SK-N-SH (cell line): ENCODE data around the gene LCN2. TPM values are rescaled to one million over a fixed set of nuclear protein-coding genes. Genes with fewer than 3 reads are reported as not detected.

Source experiments
- CTCF ChIA-PET: fragments of 300-600, 350-600 bp; formaldehyde crosslinking; extraction: SDS; loops from one replicate; lab custom pipeline; 2021; lab: Yijun Ruan, JAX
- POLR2A ChIA-PET: fragments of 350-600 bp; sonication (Branson Sonifier 250); formaldehyde crosslinking; extraction: SDS; loops from one replicate; lab custom pipeline; 2020; ENCODE audit warnings: antibody characterized with exemption, inconsistent platforms; lab: Yijun Ruan, JAX
- DNase-seq: peaks from one replicate; pipeline ENCODE4 v3.0.0; 2012
- H2AFZ ChIP-seq: fragments of 200-600 bp; sonication (generic); 2 replicates; pipeline ENCODE4 v1.8.1; 2016; ENCODE audit warnings: antibody characterized with exemption, mild to moderate bottlenecking, low read depth
- H3F3A ChIP-seq: fragments of 200-600 bp; sonication (generic); replicated peaks from 2 replicates; pipeline ENCODE3; 2016; ENCODE audit warnings: antibody characterized with exemption, mild to moderate bottlenecking; ENCODE audit not compliant: insufficient read depth
- H3K27ac ChIP-seq, 2 experiments: fragments of 200-500 bp in 1 of 2; fragments of 200-600 bp in 1 of 2; sonication (Bioruptor generic) in 1 of 2; sonication (generic), shearing (Covaris generic) in 1 of 2; 2 replicates each; pipeline versions ENCODE4 v1.5.1 to v1.6.1; 2014 to 2016; ENCODE audit warnings: low read depth in 2 of 2, inconsistent platforms in 1 of 2, low read length in 1 of 2, mild to moderate bottlenecking in 1 of 2, mixed read lengths in 1 of 2
- H3K27me3 ChIP-seq: fragments of 200-600 bp; sonication (generic), shearing (Covaris generic); 2 replicates; pipeline ENCODE4 v1.6.1; 2016; ENCODE audit warnings: mixed run types; ENCODE audit not compliant: insufficient read depth
- H3K36me3 ChIP-seq, 2 experiments: fragments of 200-500 bp in 1 of 2; fragments of 200-600 bp in 1 of 2; sonication (Bioruptor generic) in 1 of 2; sonication (generic) in 1 of 2; replicated peaks in 1 of 2; 2 replicates each; pipeline versions ENCODE3 to v1.5.1; 2014 to 2016; ENCODE audit warnings: low read length in 1 of 2, mild to moderate bottlenecking in 1 of 2; ENCODE audit not compliant: insufficient read depth in 2 of 2, control insufficient read depth in 1 of 2
- H3K4me1 ChIP-seq, 2 experiments: fragments of 200-500 bp in 1 of 2; fragments of 200-600 bp in 1 of 2; sonication (Bioruptor generic) in 1 of 2; sonication (generic), shearing (Covaris generic) in 1 of 2; 2 replicates each; pipeline versions ENCODE4 v1.5.1 to v1.6.1; 2014 to 2016; ENCODE audit warnings: low read depth in 1 of 2, low read length in 1 of 2, mixed run types in 1 of 2; ENCODE audit not compliant: insufficient read depth in 2 of 2, control insufficient read depth in 1 of 2
- H3K4me2 ChIP-seq: fragments of 200-600 bp; sonication (generic), shearing (Covaris generic); 2 replicates; pipeline ENCODE4 v1.6.1; 2017; ENCODE audit warnings: mixed run types
- H3K4me3 ChIP-seq, 2 experiments: fragments of 200-500 bp in 1 of 2; fragments of 200-600 bp in 1 of 2; sonication (Bioruptor generic) in 1 of 2; sonication (generic), shearing (Covaris generic) in 1 of 2; 2 replicates each; pipeline versions ENCODE4 v1.5.1 to v1.8.1; 2014 to 2016; ENCODE audit warnings: low read depth in 2 of 2, inconsistent platforms in 1 of 2, low read length in 1 of 2, mild to moderate bottlenecking in 1 of 2, mixed read lengths in 1 of 2, moderate library complexity in 1 of 2
- H3K79me2 ChIP-seq: fragments of 200-600 bp; sonication (generic); 2 replicates; pipeline ENCODE4 v1.8.1; 2017; ENCODE audit warnings: mild to moderate bottlenecking; ENCODE audit not compliant: insufficient read depth
- H3K9ac ChIP-seq: fragments of 200-600 bp; sonication (generic); 2 replicates; pipeline ENCODE4 v1.6.1; 2017; ENCODE audit warnings: mixed run types
- H3K9me2 ChIP-seq: fragments of 200-600 bp; sonication (generic); 2 replicates; pipeline ENCODE4 v1.6.1; 2017; ENCODE audit warnings: mixed run types
- H3K9me3 ChIP-seq: fragments of 200-600 bp; sonication (generic); 2 replicates; pipeline ENCODE4 v1.6.1; 2017; ENCODE audit warnings: mixed run types, mild to moderate bottlenecking, moderate library complexity
- H4K20me1 ChIP-seq: fragments of 200-600 bp; sonication (generic); 2 replicates; pipeline ENCODE4 v1.6.1; 2017; ENCODE audit warnings: mild to moderate bottlenecking, mixed run types; ENCODE audit not compliant: insufficient read depth
- CHD2 ChIP-seq: fragments of 150-350 bp; IDR thresholded peaks from 2 replicates; pipeline ENCODE4 v1.6.1; 2018; ENCODE audit warnings: low read length; ENCODE audit not compliant: partially characterized antibody
- CTCF ChIP-seq: fragments of 200-600 bp; sonication (generic); IDR thresholded peaks from 2 replicates; pipeline ENCODE4 v1.6.1; 2017; ENCODE audit warnings: antibody characterized with exemption, mild to moderate bottlenecking, moderate library complexity
- ELF1 ChIP-seq: IDR thresholded peaks from 2 replicates; pipeline ENCODE4 v1.4.0; 2012
- EP300 ChIP-seq, 2 experiments: IDR thresholded peaks; 2 replicates each; pipeline versions ENCODE4 v1.4.0 to v1.6.1; 2012; ENCODE audit warnings: borderline replicate concordance in 1 of 2, low read depth in 1 of 2, low read length in 1 of 2
- EZH2phosphoT487 ChIP-seq: fragments of 200-600 bp; sonication (generic); IDR thresholded peaks from 2 replicates; pipeline ENCODE4 v1.6.1; 2017; ENCODE audit warnings: low read depth, mixed run types, mild to moderate bottlenecking, antibody characterized with exemption, moderate library complexity, borderline replicate concordance
- FOXJ3 ChIP-seq: sonication (generic); formaldehyde crosslinking; IDR thresholded peaks from 2 replicates; pipeline ENCODE4 v1.5.1; 2020; ENCODE audit warnings: mild to moderate bottlenecking, missing genetic modification reagents
- GABPA ChIP-seq: IDR thresholded peaks from 2 replicates; pipeline ENCODE4 v1.4.0; 2012; ENCODE audit warnings: low read depth, mild to moderate bottlenecking
- IRF3 ChIP-seq: fragments of 150-350 bp; IDR thresholded peaks from 2 replicates; pipeline ENCODE4 v1.6.1; 2016; ENCODE audit warnings: mild to moderate bottlenecking, low read depth, low read length
- MAX ChIP-seq: IDR thresholded peaks from 2 replicates; pipeline ENCODE4 v1.4.0; 2012; ENCODE audit warnings: low read depth
- MXI1 ChIP-seq: IDR thresholded peaks from 2 replicates; pipeline ENCODE4 v1.6.1; 2012; ENCODE audit warnings: mild to moderate bottlenecking, low read depth, low read length, improper control_type of control experiment
- POLR2AphosphoS5 ChIP-seq: IDR thresholded peaks from 2 replicates; pipeline ENCODE4 v1.6.1; 2012; ENCODE audit warnings: low read depth, low read length
- RAD21 ChIP-seq: IDR thresholded peaks from 2 replicates; pipeline ENCODE4 v1.6.1; 2012; ENCODE audit warnings: mild to moderate bottlenecking, low read length
- RCOR1 ChIP-seq: fragments of 150-350 bp; IDR thresholded peaks from 2 replicates; pipeline ENCODE4 v1.6.1; 2017; ENCODE audit warnings: antibody characterized with exemption, low read length
- REST ChIP-seq: IDR thresholded peaks from 2 replicates; pipeline ENCODE4 v1.6.1; 2012; ENCODE audit warnings: mild to moderate bottlenecking, low read depth, low read length, moderate library complexity
- SIN3A ChIP-seq: IDR thresholded peaks from 2 replicates; pipeline ENCODE4 v1.6.1; 2012; ENCODE audit warnings: low read depth, mild to moderate bottlenecking, low read length, moderate library complexity, borderline replicate concordance
- SMC3 ChIP-seq: IDR thresholded peaks from 2 replicates; pipeline ENCODE4 v1.6.1; 2012; ENCODE audit warnings: low read depth, low read length, improper control_type of control experiment
- TAF1 ChIP-seq: IDR thresholded peaks from 2 replicates; pipeline ENCODE4 v1.6.1; 2012; ENCODE audit warnings: low read depth, mild to moderate bottlenecking, low read length, moderate library complexity, borderline replicate concordance
- USF1 ChIP-seq: IDR thresholded peaks from 2 replicates; pipeline ENCODE4 v1.4.0; 2012; ENCODE audit warnings: low read depth, borderline replicate concordance
- YY1 ChIP-seq: IDR thresholded peaks from 2 replicates; pipeline ENCODE4 v1.4.0; 2012; ENCODE audit warnings: low read depth, mild to moderate bottlenecking
- WGBS: methylation state at CpG from one replicate; pipeline ENCODE4 v1.1.6; 2017; ENCODE audit warnings: low lambda C conversion rate; 5-methylcytosine and 5-hydroxymethylcytosine counted together
- polyA plus RNA-seq, 3 experiments: library from polyadenylated mRNA; depleted of rRNA; stranded (reverse); fragments of >200 nt; gene quantifications; 2 replicates each; pipeline ENCODE4 v1.2.3, GENCODE V29; 2012

The LCN2 gene
- polyA plus RNA-seq, 1 of the 3 experiments (the other 2 are of a cell fraction): not detected

- no peaks in the 10 kb centered on the region for H3K27me3 ChIP-seq
- H3F3A ChIP-seq: no peaks in the 10 kb centered on the region
- H3K9me3 ChIP-seq: no peaks in the 10 kb centered on the region
- H3K4me1 ChIP-seq: peaks cover 3 to 14% of the 10 kb centered on the region in 2 experiments; a peak in 3 of 4 replicates
- H3K9ac ChIP-seq: no peak overlapping the region
- peaks cover 21 to 67% of the 10 kb centered on the region in 2 experiments for H3K36me3 ChIP-seq
- no peak for DNase-seq
- CTCF ChIA-PET: interaction anchor here (1.1 to 18.8 kb wide), 3 partner anchors 11 to 21 kb away, joined by 3 to 246 read pairs (median 10); no protein-coding TSS in a partner anchor
- POLR2A ChIA-PET: interaction anchor here (0.8 kb wide), 1 partner anchor 36 kb away, joined by 4 read pairs; the partner anchor contains the start of genes NAIF1 and SLC25A25
- H3K9me2 ChIP-seq: no peaks in the 10 kb centered on the region
- TF ChIP-seq USF1 (no peak), POLR2AphosphoS5 (no peak), GABPA (no peak), FOXJ3 (CRISPR knock-in tag) (no peak), CTCF (no peak), TAF1 (no peak), EZH2phosphoT487 (no peak), EP300 (IDR thresholded peaks at IDR 0.05; ENCODE audit: borderline replicate concordance in 1 of 2, low read depth in 1 of 2, low read length in 1 of 2) (no peak), MAX (no peak), RAD21 (no peak), YY1 (no peak), IRF3 (no peak), RCOR1 (no peak), SMC3 (no peak), ELF1 (no peak), MXI1 (no peak), REST (no peak), SIN3A (no peak), CHD2 (no peak)
- H4K20me1 ChIP-seq: 0 out of 2 replicates have a peak, but pooled peaks cover 5% of the 10 kb centered on the region
- peaks cover 21% of the 10 kb centered on the region; the same call in 1 of the 2 replicates for H3K79me2 ChIP-seq
- H3K27ac ChIP-seq: peak overlapping the region in 1 of 2 experiments; percentile 39; a peak in 1 of 4 replicates
- no peak overlapping the region for H3K4me3 ChIP-seq
- H3K4me2 ChIP-seq: no peak overlapping the region
- WGBS: 93% methylated on average over 3 of the region's 6 CpGs
- H2AFZ ChIP-seq: no peak overlapping the region
Measured at GRCh38 chr9:128104171-128104618, 45.1 kb upstream of the LCN2 start.
